Stimulated activated CD4-positive, alpha-beta T cell treated with anti-CD3 and anti-CD28 coated beads, Interleukin-12 subunit alpha, Interleukin-12 subunit beta, amount 100 ng/mL, for 48 hours (primary cell): ENCODE measurements around the gene ENTPD6.
"Not testable (repeated sequence)": the region's sequence is repeated elsewhere in the genome, so short reads cannot be mapped to it uniquely, and the experiment has no call there.

Experiments
- DNase-seq, 3 donors: peaks; one replicate each; pipeline ENCODE4 v3.0.0-alpha.2; 2020; ENCODE audit warnings: low read depth in 2 of 3, low spot score in 1 of 3

Gene ENTPD6

GRCh38 chr20:25254986-25255680 is 59.6 kb downstream of the ENTPD6 start:
- DNase-seq = no peak

DNA sequence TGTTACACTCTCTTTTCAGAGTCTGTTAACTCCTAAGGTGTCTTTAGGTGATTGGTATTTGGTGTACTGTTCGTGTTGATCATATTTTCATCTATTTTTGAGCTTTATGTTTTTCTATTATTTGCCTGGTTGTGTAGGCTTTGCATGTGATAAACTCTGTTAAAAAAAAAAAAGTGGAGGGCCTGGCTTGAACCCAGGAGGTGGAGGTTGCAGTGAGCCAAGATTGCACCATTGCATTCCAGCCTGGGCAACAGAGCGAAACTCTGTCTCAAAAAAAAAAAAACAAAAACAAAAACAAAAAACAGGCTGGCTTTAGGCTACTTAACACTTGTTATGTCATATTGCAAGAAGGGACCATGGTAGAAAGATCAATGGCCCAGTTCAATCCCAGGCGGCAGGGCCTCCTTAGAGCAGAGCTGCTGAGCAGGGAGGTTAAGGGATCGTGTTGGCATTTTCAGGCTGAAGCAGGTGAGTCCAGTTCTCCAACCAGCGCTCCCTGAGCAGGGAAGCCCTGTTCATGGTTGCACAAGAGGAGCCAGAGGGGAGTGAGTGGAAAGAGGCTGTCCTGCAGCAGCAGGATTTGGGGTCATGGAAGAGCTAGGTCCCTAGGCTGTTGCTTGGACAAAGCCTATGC is 60.8 kb downstream of the ENTPD6 start:
- no peak for DNase-seq

DNA sequence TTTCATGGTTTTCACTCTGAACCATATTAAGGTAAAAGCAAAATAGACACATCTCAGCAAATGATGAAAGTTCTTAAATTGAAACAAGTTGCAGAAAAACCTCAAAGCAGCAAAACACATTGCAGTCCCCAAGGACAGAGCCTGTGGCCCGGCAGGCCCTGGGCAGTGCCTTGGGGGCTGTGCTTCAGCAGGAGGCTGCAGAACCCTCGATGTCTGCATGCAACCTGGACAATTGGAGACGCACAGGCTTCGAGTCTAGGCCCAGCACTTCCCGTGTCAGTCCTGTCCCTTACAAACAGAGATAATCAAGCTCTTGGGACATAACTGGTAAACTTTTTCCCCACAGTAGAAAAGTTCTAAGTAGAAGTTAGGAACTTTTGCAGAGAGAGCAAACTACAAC is 61.6 kb downstream of the ENTPD6 start:
- DNase-seq = no peak

DNA sequence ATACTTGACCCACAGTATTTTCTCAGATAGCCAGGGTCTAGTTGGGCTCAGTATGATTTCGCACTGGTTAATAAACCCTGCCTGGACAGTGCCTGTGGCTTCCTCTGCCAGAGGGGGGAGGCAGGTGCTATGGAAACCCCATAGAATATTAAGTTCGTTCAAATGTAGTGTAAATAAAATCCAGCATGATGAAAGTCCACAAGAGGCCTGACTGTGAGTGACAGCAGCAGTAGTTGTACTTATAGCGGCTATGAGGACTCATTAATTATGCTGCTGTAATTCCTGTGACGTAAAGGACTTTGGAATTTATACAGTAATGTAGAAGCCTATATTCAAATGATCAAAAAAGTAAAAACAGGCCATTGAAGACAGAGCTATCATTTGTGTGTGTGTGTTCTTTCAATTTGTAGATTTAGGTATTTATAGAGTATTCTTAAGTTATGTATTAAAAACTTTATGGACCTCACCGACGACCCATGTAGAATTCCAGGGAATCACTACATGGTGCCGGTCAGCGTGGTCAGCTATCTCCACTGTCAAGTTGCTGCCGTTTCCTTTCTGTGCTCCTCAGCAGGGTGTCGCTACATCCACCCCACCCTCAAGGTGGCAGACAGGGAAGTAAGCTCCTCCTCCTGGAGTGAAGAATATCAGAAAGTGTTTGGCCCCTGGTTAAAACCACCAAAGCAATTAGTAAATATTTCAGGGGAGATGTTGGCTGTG is 62.4 kb downstream of the ENTPD6 start:
- no peak for DNase-seq

GRCh38 chr20:25258476-25258805 is 62.9 kb downstream of the ENTPD6 start:
- no peak for DNase-seq

DNA sequence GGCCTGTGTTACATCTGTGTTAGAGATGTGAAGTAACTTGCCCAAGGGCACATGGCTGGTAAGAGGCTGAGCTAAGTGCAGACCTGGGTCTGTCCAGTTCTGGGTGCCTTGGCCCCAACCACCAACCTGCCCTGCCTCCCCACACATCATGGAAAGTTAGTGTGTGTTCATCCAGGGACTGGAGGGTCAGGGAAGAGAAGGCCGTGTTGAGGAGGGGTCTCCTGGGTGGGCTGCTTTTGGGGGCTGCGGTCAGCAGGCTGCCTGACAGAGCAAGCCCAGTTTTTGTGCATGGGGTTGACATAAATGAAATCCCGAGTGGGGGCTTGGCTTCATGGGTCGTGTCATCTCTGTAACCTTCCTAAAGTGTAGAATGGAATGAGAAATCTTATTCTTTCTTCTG is 63.3 kb downstream of the ENTPD6 start:
- DNase-seq = no peak

DNA sequence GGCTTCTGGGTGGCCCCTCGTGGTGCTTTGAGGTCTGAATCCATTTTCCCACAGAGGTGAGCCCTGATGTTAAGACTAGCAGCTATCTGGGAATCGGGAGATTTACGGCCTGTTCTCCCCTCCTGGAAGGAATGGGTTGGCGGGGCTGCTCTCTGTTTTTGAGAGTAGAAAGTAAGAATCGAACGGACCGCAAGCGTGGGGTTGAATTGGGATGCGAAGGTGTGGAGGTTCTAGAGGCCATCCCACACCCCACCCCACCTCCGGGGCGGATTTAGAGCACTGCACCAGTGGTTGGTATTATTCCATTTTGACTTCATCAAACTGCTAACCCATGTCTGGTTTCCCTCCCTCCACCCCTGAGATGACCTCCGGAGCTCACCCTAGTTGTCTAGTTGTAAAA is 63.8 kb downstream of the ENTPD6 start:
- DNase-seq = no peak

DNA sequence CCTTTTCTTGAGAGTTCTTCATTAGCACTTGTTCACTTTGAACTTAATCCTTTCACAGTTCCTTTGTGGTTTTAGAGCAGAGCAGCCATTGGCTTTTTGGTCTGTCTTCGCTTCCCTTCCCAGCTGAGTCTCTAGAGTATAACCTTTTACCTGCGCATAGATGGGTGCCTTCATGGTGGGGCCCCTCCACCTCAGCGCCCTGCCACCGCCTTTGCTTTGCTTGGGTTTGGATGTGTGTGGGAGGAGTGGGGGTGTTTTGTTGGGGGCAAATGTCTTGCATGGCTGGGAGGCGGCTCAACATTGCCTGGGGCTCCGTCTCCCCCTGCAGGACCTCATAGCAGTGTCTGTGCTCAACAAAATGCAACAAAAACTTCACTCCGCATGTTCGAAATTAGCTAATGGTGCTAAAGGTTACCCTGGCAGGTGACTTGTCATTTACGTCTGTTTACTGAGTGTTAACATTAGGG is 64.3 kb downstream of the ENTPD6 start:
- DNase-seq = no peak

- DNase-seq = not testable (repeated sequence)
These were observed 65.4 kb downstream of the ENTPD6 start for GRCh38 chr20:25260770-25261437.

DNA sequence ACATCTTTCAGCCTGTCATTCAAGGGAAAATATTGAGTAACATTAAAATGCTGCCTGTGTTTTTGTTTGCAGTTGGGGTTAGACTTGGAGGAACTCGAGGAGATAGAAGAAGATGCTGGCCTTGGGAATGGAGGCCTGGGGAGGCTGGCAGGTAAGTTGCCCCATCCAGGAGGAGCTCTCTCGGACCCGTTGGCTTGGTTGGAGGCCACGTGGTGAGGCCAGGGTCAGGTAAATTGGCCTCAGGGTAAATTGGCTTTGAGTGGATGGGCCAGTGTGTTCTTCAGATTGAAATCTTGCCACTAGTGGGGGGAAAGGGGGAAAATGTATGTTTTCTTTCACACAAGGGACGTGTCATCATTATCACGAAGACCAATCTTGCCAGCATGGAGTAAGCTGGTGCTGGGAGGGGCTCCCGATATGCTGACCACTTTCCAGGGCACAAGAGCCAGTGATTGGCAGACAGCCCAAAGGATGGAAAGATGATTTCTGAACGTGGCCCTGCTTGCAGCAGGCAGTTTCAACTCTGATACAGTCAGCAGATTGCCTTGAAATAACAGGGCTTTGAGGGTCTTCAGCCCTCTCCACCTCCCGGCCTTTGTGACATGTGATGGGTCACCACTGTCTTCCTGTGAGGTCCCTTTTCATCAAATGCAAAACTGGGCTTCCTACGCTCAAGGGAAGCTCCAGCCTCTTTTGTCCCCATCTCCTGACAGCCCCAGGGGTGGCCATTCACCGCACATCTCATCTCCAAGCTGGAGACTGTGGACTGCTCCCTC is 73.7 kb downstream of the ENTPD6 start:
- DNase-seq = no peak

DNA sequence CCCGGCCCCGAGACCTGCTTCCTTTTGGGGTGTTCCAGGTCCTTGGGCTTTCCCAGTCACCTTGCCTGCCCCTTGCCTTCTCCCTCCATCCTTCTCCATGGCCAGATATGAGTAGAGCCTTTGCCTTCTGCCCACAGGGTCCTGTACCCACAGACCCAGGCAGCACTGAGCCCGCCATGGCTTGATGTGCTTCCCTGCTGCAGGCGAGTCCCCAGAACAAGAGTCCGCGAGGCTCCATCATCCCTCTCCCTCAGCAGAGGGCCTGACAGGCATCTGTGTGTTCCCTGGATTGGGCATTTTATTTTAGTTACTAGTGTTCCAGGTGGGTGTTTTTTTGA is 74.3 kb downstream of the ENTPD6 start:
- no peak for DNase-seq

- DNase-seq = no peak
These were observed 75.3 kb downstream of the ENTPD6 start for GRCh38 chr20:25270829-25271251.

DNA sequence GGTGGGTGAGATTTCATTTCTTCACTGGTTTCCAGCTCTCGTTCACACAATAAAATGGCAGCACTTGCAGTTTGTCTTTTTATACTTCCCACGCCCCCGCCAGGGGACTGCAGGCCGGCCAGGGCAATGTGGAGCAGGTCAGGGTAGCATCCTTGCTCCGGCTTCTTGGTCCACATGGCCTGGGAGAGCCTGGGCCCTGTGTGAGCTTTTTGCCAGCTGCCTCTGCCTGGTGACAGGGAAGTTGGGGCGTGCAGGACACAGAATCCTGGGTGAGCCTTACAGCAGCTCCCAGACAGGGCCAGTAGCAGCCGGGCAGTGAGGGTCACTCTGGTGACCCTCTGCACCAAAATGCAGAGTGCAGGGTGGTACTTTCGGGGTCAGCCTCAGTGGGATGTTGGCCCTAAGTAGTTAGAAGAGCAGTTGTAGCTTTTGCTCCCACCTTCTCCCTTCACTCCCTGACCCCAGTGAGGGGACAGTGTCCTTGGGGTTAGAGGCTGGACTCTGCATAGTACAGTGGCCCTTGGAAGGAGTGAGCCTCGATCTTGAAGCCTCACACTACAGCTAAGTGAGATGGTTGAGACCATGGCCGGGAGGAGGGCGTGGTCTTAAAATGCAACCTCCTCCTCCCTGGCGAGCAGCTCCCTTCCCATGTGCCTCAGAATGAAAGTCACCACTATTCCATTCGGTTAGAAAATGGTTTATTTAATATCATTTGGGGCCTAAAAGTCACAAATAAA is 76.1 kb downstream of the ENTPD6 start:
- no peak for DNase-seq

DNA sequence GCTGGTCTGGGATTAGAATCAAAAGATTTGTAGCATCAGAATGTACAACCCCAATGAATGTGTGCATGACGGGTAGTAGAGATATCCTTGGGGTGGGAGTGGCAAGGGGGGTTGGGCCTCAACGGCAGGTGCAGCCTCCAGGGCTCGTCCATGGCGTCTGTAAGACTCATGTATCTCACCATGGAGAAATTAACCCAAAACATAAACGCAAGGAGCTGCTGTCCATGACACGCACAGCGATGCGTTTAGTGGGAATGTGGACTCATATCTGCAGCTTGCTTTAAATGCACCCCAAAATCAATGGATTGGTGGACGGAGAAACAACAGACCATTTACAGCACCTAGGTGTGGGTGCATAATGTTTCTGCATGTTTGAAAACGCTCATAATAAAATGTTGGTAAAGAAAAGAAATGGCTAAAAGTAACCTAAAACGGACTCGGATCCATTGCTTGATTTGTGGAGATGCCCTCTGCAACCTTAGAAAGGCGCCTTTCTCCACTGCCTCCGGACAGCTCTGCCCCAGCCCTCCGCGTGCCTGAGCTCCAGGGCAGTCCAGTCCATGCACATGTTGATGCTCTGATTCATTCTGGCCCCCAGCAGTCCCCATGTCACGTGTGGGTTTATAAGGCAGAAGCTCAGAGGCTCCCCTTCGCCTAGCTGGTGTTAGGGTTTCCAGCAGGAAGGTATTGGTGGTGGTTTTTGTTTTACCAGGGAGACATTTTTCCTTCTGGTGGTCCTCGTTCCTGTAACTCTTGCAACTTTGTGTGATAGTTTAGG is 76.9 kb downstream of the ENTPD6 start:
- no peak for DNase-seq

DNA sequence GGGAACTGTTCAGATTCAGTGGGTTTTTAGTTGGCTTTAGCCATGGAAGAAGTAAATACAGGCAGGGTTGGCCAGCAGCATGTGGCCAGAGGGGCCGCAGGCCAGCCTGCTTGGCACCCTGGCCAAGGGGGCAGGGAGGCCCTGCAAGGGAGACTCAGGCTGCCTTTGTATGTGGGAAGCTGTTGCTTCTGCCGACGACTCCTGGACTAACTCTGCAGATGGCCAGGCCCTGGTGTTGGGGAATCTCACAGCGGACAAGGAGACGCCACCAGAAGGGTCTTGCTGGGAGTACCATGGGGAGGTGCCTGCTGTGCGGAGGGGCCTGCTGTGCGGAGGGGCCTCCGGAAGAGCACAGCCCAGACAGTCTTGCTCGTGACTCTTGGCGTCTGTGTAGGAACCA is 77.5 kb downstream of the ENTPD6 start:
- no peak for DNase-seq

DNA sequence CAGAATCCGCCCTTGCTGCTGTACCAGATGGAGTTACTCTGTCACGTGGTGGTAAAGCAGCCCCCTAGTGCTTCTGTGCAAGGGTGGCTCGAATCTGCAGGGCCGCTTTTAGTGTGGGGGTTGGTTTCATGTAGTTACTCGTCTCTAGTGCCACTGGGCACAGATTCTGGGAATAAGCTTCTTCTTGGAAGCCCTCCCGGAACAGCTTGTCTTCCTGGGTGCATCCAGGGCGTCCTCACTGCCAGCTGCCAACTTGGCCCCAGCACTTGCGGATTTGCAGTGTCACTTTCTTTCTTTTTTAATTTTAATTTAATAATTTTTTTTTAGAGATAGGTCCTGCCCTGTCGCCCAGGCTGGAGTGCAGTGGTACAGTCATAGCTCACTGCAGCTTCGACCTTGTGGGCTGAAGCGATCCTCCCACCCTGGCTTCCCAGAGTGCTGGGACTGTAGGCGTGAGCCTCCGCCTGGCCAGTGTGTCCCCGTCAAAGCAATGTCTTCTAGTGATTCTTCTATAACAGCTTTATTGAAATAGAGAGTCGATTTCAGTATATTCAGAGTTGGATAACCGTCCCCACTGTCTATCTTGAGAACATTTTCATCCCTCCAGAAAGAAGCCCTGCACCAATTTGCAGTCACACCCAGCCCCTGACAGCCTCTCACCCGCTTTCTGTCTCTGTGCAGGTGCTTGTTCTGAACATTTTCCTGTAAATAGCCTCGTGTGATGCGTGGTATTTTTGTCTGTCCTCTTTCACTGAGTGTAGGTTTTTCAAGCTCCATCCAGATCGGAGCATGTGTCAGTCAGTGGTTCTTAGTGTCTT is 78.2 kb downstream of the ENTPD6 start:
- DNase-seq = no peak

- DNase-seq = no peak
These were observed 79.0 kb downstream of the ENTPD6 start for GRCh38 chr20:25274481-25274880.

DNA sequence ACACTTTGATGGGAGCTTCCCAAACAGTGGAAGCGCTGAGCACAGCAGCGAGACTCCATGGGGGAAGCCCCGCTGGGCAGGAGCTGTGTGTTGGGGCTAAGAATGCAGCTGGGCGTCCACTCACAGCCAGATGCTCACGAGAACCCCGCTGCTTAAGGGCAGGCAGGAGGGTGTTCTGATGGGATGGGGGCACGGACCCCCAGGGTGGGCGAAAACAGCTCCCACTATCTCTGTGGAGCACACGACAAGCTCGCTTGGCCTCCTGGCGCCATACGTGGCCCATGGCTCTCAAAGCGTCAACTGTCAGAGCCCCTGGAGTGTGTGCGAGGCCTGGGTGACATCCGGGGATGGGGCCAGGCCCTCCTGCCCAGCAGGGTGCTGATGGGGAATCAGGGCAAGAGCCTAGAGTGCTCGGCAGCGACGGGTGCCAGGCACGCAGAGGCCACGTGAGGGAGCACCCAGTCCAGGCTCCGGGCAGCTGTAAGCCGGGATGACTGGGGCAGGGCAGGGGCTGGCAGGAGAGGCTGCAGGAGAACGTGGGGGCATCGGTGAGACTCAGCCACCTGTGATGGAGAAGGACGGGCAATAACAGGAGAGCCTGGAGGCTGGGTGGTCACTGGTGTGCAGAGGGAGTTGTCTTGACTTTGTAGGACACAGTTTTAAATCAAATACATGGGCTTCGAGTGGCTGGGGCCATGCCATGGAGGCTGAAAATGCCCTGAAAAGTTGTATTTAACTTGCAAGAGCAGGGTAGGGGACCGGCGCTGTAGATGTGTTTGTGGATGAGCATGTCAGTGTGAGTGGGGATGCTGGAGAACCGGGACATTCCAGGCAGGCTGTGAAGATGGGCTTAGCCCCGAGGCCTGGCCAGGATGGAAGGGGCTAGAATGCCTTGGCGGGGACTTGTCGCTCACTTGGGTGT is 79.6 kb downstream of the ENTPD6 start:
- DNase-seq = no peak
